GM21619 (cell line): ENCODE results near the gene ALDOA.
"Not testable (repeated sequence)": the region's sequence is repeated elsewhere in the genome, so short reads cannot be mapped to it uniquely, and the experiment has no call there.

Source experiments
- ATAC-seq: cut with Tn5 transposase; IDR thresholded peaks from one replicate; pipeline ENCODE4 v1.9.1; 2021; ENCODE audit not compliant: unreplicated experiment

The ALDOA gene

GRCh38 chr16:30114411-30114810 is 48.9 kb downstream of the ALDOA start:
- no peak for ATAC-seq

DNA sequence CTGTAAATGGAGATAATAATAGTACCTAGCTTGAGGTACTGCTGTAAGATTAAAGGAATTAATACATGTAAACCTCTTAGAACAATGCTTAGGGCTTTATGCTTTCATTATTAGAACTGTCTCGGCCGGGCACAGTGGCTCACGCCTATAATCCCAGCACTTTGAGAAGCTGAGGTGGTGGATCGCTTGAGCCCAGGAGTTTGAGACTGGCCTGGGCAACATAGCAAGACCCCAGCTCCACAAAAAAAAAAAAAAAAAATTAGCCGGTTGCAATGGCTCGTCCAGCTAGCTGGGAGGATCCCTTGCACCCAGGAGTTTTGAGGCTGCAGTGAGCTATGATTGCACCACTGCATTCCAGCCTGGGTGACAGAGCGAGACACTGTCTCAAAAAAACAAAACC is 49.3 kb downstream of the ALDOA start:
- ATAC-seq: not testable (repeated sequence)

- ATAC-seq: no peak
Observed at GRCh38 chr16:30115238-30115637, 49.7 kb downstream of the ALDOA start.

- ATAC-seq: no peak
Observed at GRCh38 chr16:30116291-30117207, 51.0 kb downstream of the ALDOA start.

DNA sequence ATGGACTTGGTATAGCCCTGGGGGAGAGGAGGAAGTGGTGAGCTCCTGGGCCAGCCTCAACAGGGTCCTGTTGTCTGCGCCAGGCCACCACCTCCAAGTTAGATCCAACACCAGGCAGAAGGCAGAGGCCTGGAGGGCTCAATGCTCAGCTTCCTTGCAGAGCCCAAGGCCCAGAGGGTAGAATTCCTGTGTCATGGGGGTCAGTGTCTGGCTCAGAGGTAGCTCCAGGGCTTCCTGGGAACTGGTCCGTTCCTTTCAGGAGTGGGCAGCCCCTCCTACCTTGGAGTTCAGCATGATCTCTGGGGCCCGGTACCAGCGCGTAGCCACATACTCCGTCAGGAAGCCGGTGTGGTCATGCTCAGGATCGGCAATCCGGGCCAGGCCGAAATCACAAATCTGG is 52.2 kb downstream of the ALDOA start:
- no peak for ATAC-seq

DNA sequence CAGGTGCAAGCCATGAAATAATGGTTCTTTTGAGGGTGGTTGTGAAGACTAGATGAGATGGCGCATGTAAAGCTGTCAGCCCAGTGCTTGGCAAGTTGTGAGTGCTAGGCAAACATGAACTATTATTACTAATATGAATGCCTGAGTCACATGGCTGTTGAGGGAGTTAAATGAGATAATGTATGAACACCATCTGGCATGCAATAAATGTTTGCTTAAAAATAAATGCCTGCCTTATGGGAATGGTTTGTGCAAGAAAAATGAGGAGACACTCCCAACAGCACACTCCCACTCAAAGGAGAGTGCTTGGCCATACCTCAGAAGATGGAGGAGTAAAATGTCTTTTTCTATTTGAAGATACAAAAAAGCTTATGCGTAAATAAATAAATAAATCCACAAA is 53.9 kb downstream of the ALDOA start:
- no peak for ATAC-seq
